Heart right ventricle (tissue), 16 donors: ENCODE data around the gene PHEX. TPM values are rescaled to one million over a fixed set of nuclear protein-coding genes. Genes with fewer than 3 reads are reported as not detected.

ENCODE experiments used
- ATAC-seq, 8 donors: fragments of 200-7000 bp; cut with Tn5 transposase; one replicate each; pipeline ENCODE4 v1.9.1; 2020; ENCODE audit warnings: mild to moderate bottlenecking in 8 of 8, moderate library complexity in 8 of 8, moderate number of reproducible peaks in 1 of 8
- DNase-seq, 2 donors: peaks; one replicate each; pipeline ENCODE4 v3.0.0-alpha.2; 2020
- H3K27ac ChIP-seq, 10 donors: fragments of 200-600 bp; sonication (generic) in 2 of 10; one replicate each; pipeline versions ENCODE4 v1.5.0 to v1.8.0; 2020 to 2022; ENCODE audit warnings: mild to moderate bottlenecking in 3 of 10
- H3K27me3 ChIP-seq, 7 donors: fragments of 200-600 bp; one replicate each; pipeline ENCODE4 v1.8.0; 2021 to 2022; ENCODE audit warnings: mild to moderate bottlenecking in 2 of 7
- H3K36me3 ChIP-seq, 9 donors: fragments of 200-600 bp; sonication (generic) in 1 of 9; one replicate each; pipeline versions ENCODE4 v1.5.0 to v1.8.0; 2020 to 2022; ENCODE audit warnings: mild to moderate bottlenecking in 2 of 9
- H3K4me1 ChIP-seq, 9 donors: fragments of 200-600 bp; sonication (generic) in 1 of 9; one replicate each; pipeline versions ENCODE4 v1.5.0 to v1.8.0; 2020 to 2022; ENCODE audit warnings: mild to moderate bottlenecking in 4 of 9
- H3K4me3 ChIP-seq, 10 donors: fragments of 200-600 bp; sonication (generic) in 2 of 10; one replicate each; pipeline versions ENCODE4 v1.5.0 to v1.8.0; 2020 to 2022; ENCODE audit warnings: mild to moderate bottlenecking in 7 of 10, moderate library complexity in 2 of 10
- H3K9me3 ChIP-seq, 11 donors: fragments of 200-600 bp in 10 of 11; sonication (generic) in 2 of 11; one replicate each; pipeline versions ENCODE4 v1.5.0 to v1.8.0; 2013 to 2022; ENCODE audit warnings: mild to moderate bottlenecking in 2 of 11, control low read depth in 1 of 11, moderate library complexity in 1 of 11
- WGBS, 2 donors: extraction: QIAGEN DNeasy Blood & Tissue Kit; methylation state at CpG; one replicate each; pipeline ENCODE4 v1.1.7; 2013; ENCODE audit warnings: inconsistent platforms in 1 of 2; 5-methylcytosine and 5-hydroxymethylcytosine counted together
- intact Hi-C, 10 donors: fragments of 100-400 bp; cut with DNase I; formaldehyde crosslinking; loops; one replicate each; pipeline versions ENCODE4 v1.11.1 to v1.14.2; 2022
- polyA plus RNA-seq, 2 donors: library from polyadenylated mRNA; stranded (reverse); fragments of 200-250 nt; gene quantifications; one replicate each; pipeline ENCODE4 v1.2.3, GENCODE V29; 2013
- total RNA-seq, 10 donors: library from RNA; stranded (reverse); fragmentation: NEBNext Ultra II Directional in 3 of 10; extraction: Animal tissue kit (Norgen Biotek cat#: 25700) in 3 of 10; gene quantifications; one replicate each; pipeline versions ENCODE4 v1.2.1 to v1.2.4, GENCODE V29; 2021 to 2023
- TF ChIP-seq, protein P1 (sequence below), 9 donors: fragments of 200-600 bp; sonication (generic) in 2 of 9; IDR thresholded peaks; one replicate each; pipeline versions ENCODE4 v1.5.0 to v1.8.0; 2021 to 2022; ENCODE audit warnings: antibody characterized with exemption in 9 of 9, mild to moderate bottlenecking in 5 of 9, moderate library complexity in 1 of 9
- donor health status: Arrhythmogenic right ventricular cardiomyopathy.
- donor health status: ischemic (EF 13 %, LVEDD 7.1; RV severe dilation, severe dysfunction).
- donor health status: healthy with polysubstance abuse.
- donor health status: DM: no; HTN: yes; CAD: no.
- donor health status: DM: no; HTN: no; CAD: no.
- donor health status: ischemic (EF 25% LVEDD 6.9; RV normal size, moderate dysfunction).
- donor health status: ischemic (EF 25% LVEDD 5.7; RV mildly dilated, moderate dysfunction).
- donor health status: healthy.
- donor health status: DM: yes; HTN: yes; CAD: no.
- donor health status: Ischemic cardiomyopathy.
- donor health status: ischemic (EF 35%, LVEDD 5.7; RV mildly dilated, moderate dysfunction).
- donor health status: nonischemic (EF 11% LVEDD 7.7; RV severe dilation, severe dysfunction).
- donor health status: DM: yes; HTN: yes; CAD: no.
- donor health status: PGD.
- donor health status: ischemic (EF 29% LVEDD 5.4; RV normal size, mild dysfunction).
- donor health status: nonischemic (EF 23%, LVEDD 6.1; RV moderate dilation, normal function).

The PHEX gene
- total and polyA plus RNA-seq, 12 donors, result 0.01 to 0.36 (median 0.18) TPM; not detected in 3

DNA sequence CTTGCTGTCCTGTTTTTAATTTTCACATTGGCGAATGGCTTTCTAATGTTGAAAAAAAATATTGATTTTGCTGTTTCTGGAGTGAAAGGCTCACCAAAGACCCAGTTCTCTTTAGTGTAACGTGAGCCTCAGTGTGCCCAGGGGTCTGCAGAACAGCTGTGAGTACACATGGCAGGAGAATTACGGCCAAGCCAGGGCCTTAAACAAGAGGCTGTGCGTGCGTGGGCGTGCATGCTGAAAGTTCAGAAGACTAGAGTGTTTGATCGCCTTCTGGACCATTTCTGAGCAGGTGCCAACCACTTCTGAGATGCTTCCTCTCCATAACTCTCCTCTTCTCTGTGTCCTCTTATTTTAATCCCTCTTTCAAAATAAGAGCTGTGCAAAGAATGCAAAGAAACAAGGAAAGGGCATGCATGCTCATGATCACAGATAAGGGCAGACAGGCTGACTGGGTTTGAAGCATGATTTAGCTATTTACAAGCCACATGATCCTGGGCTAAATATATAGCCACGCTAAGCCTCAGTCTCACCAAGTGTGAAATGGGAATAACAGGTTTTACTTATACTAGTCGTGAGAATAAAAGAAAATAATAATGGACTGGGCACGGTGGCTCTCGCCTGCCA, 9.9 kb downstream of the PHEX start:
- DNase-seq, result no peak
- H3K27ac ChIP-seq, result no peak overlapping the region
- 80 to 84% methylated on average over 11 of the region's 11 CpGs for WGBS, 2 donors

DNA sequence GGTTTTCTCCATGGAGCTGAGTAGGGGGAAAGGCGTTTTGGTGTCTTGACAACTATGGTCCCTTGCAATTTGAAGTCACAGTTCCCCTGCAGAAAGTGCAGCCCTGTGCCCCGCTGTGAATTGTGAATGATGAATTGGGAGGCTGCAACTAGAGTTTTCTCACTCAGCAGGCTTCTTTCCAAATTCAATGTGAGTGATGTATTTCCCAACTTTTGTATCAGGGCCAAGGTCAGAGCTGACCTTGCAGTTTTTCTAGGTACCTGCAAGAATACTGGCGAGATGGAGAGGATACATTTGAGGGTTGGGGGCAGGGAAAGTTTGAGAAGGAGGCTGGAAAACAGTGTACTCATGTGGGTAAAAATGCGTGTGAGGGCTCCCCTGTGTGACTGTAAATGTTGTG, 11.7 kb downstream of the PHEX start:
- Histone ChIP-seq H3K9me3 (no peaks in the 10 kb centered on the region), H3K27ac (no peak overlapping the region), H3K4me3 (no peak overlapping the region), H3K36me3 (no peaks in the 10 kb centered on the region), H3K27me3 (peaks cover 0 to 3% (median 0%) of the 10 kb centered on the region in 7 donors), H3K4me1 (no peaks in the 10 kb centered on the region)
- intact Hi-C loops, result no loop called here
- ATAC-seq (no peak), DNase-seq (no peak)
- WGBS, 2 donors, result 79 to 85% methylated on average over 4 of the region's 4 CpGs
- TF ChIP-seq, protein P1, sequence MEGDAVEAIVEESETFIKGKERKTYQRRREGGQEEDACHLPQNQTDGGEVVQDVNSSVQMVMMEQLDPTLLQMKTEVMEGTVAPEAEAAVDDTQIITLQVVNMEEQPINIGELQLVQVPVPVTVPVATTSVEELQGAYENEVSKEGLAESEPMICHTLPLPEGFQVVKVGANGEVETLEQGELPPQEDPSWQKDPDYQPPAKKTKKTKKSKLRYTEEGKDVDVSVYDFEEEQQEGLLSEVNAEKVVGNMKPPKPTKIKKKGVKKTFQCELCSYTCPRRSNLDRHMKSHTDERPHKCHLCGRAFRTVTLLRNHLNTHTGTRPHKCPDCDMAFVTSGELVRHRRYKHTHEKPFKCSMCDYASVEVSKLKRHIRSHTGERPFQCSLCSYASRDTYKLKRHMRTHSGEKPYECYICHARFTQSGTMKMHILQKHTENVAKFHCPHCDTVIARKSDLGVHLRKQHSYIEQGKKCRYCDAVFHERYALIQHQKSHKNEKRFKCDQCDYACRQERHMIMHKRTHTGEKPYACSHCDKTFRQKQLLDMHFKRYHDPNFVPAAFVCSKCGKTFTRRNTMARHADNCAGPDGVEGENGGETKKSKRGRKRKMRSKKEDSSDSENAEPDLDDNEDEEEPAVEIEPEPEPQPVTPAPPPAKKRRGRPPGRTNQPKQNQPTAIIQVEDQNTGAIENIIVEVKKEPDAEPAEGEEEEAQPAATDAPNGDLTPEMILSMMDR (IDR thresholded peaks at IDR 0.05), result no peak

More for the DNA sequence above, 9.9 kb downstream of the PHEX start:
- peaks cover 0 to 4% (median 0%) of the 10 kb centered on the region in 7 donors for H3K27me3 ChIP-seq
- ATAC-seq, result no peak
- TF ChIP-seq, protein P1 (IDR thresholded peaks at IDR 0.05), result no peak
- no peak overlapping the region for H3K4me3 ChIP-seq
- no peaks in the 10 kb centered on the region for H3K4me1 ChIP-seq
- no peaks in the 10 kb centered on the region for H3K36me3 ChIP-seq
- no peaks in the 10 kb centered on the region for H3K9me3 ChIP-seq
- intact Hi-C loops, result no loop called here

DNA sequence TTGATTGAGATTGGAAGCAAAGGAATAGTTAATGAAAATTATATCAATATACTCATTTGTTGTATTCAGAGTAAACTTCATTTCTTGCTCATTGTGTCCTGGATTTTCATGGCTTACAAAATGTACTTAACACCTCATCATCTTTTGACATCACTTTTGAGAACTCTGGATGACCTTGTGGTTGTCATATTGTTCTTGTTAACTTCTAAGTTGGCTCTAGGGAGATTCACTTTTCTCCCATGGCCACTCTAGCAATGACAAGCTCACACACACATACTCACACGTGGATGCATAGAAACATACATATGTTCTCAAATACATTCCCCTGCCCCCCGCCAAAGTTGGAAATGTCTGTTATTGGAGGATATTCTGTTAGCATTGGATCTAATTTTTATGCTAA, 15.3 kb downstream of the PHEX start:
- H3K27ac ChIP-seq, result no peak overlapping the region
- ATAC-seq (no peak), DNase-seq (no peak)
- H3K4me1 ChIP-seq, result no peaks in the 10 kb centered on the region
- TF ChIP-seq, protein P1 (IDR thresholded peaks at IDR 0.05), result no peak
- no peaks in the 10 kb centered on the region for H3K9me3 ChIP-seq
- peaks cover 0 to 10% (median 0%) of the 10 kb centered on the region in 7 donors for H3K27me3 ChIP-seq
- H3K36me3 ChIP-seq, result no peaks in the 10 kb centered on the region
- 75 to 77% methylated on average over 2 of the region's 2 CpGs for WGBS, 2 donors
- H3K4me3 ChIP-seq, result no peak overlapping the region
- intact Hi-C loops, result no loop called here

DNA sequence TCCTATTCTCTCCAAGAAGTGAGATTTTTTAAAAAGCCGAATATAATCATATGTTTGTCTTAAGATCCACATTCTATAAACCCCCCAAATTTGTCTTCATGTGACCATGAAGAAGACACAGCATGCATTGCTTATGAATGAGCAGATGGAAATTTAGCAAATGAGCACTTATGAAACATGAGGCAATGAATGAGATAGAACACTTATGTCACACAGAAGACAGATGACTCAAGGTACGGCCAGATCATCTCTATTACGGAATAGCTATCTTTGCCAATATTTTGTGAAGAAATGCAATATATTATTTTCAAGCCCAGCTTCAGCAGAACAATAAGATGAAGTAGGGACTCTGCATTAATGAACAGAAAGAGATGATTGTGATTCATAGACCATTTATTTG, 21.4 kb downstream of the PHEX start:
- intact Hi-C loops, result no loop called here
- DNase-seq (no peak), ATAC-seq (no peak)
- TF ChIP-seq, protein P1 (IDR thresholded peaks at IDR 0.05), result no peak
- H3K36me3 ChIP-seq, result no peaks in the 10 kb centered on the region
- H3K4me3 ChIP-seq, result no peak overlapping the region
- H3K9me3 ChIP-seq, result no peaks in the 10 kb centered on the region
- H3K27ac ChIP-seq, result no peak overlapping the region
- WGBS, 2 donors, result 76 to 86% methylated on average over 3 of the region's 3 CpGs
- no peaks in the 10 kb centered on the region for H3K4me1 ChIP-seq
- H3K27me3 ChIP-seq, result peaks cover 0 to 10% (median 0%) of the 10 kb centered on the region in 7 donors
